Fibroblast of lung (primary cell): ENCODE results near the gene AADACL4.

Experiments used
- EZH2 ChIP-seq: IDR thresholded peaks from 2 replicates; pipeline ENCODE4 v1.5.1; 2012; ENCODE audit warnings: low read length, control low read depth, mild to moderate bottlenecking; ENCODE audit errors: missing control alignments
- TF ChIP-seq, protein P1 (sequence below), 2 donors: IDR thresholded peaks in 1 of 2; conservative IDR thresholded peaks in 1 of 2; 1 replicate in 1 of 2; 2 replicates in 1 of 2; pipeline ENCODE4 v1.5.1; 2011 to 2012; ENCODE audit warnings: low read length in 2 of 2, control low read depth in 1 of 2, inconsistent platforms in 1 of 2, low read depth in 1 of 2, mild to moderate bottlenecking in 1 of 2

DNA sequence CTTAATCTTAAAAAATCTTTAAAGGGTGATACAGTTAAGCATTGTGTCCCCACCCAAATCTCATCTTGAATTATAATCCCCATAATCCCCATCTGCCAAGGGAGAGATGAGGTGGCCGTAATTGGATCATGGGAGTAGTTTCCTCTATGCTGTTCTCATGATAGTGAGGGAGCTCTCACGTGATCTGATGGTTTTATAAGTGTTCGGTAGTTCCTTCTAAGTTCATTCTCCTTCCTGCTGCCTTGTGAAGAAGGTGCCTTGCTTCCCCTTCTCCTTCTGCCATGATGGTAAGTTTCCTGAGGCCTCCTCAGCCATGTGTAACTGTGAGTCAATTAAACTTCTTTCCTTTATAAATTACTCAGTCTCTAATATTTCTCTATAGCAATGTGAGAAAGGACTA, 36.6 kb upstream of the AADACL4 start:
- TF ChIP-seq, protein P1, sequence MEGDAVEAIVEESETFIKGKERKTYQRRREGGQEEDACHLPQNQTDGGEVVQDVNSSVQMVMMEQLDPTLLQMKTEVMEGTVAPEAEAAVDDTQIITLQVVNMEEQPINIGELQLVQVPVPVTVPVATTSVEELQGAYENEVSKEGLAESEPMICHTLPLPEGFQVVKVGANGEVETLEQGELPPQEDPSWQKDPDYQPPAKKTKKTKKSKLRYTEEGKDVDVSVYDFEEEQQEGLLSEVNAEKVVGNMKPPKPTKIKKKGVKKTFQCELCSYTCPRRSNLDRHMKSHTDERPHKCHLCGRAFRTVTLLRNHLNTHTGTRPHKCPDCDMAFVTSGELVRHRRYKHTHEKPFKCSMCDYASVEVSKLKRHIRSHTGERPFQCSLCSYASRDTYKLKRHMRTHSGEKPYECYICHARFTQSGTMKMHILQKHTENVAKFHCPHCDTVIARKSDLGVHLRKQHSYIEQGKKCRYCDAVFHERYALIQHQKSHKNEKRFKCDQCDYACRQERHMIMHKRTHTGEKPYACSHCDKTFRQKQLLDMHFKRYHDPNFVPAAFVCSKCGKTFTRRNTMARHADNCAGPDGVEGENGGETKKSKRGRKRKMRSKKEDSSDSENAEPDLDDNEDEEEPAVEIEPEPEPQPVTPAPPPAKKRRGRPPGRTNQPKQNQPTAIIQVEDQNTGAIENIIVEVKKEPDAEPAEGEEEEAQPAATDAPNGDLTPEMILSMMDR (conservative IDR thresholded peaks at IDR 0.05 in 1 of 2, IDR thresholded peaks at IDR 0.05 in 1 of 2; ENCODE audit: low read depth in 1 of 2, low read length in 2 of 2), result no peak
- no peak for TF ChIP-seq EZH2
